B cell (primary cell): ENCODE measurements around the gene HELT.
"Not testable (repeated sequence)": the region's sequence is repeated elsewhere in the genome, so short reads cannot be mapped to it uniquely, and the experiment has no call there.

Experiments used
- EZH2 ChIP-seq: IDR thresholded peaks from 2 replicates; pipeline ENCODE4 v1.6.1; 2012; ENCODE audit warnings: borderline replicate concordance, low read depth, mild to moderate bottlenecking, moderate library complexity, low read length; ENCODE audit not compliant: insufficient read depth, poor library complexity, severe bottlenecking
- TF ChIP-seq, protein P1 (sequence below): fragments of 200-600 bp; IDR thresholded peaks from one replicate; pipeline ENCODE4 v1.8.0; 2022; ENCODE audit warnings: antibody characterized with exemption, mild to moderate bottlenecking

- TF ChIP-seq, protein P1, sequence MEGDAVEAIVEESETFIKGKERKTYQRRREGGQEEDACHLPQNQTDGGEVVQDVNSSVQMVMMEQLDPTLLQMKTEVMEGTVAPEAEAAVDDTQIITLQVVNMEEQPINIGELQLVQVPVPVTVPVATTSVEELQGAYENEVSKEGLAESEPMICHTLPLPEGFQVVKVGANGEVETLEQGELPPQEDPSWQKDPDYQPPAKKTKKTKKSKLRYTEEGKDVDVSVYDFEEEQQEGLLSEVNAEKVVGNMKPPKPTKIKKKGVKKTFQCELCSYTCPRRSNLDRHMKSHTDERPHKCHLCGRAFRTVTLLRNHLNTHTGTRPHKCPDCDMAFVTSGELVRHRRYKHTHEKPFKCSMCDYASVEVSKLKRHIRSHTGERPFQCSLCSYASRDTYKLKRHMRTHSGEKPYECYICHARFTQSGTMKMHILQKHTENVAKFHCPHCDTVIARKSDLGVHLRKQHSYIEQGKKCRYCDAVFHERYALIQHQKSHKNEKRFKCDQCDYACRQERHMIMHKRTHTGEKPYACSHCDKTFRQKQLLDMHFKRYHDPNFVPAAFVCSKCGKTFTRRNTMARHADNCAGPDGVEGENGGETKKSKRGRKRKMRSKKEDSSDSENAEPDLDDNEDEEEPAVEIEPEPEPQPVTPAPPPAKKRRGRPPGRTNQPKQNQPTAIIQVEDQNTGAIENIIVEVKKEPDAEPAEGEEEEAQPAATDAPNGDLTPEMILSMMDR = not testable (repeated sequence)
- TF ChIP-seq EZH2 = not testable (repeated sequence)
These were observed 33.0 kb downstream of the HELT start for GRCh38 chr4:185051283-185051682.
